CD4-positive, alpha-beta T cell treated with Interleukin-12 subunit alpha and Interleukin-12 subunit beta, for 1 hour (primary cell): ENCODE data around the gene SMOC1.

Experiments used
- DNase-seq: peaks from one replicate; pipeline ENCODE4 v3.0.0-alpha.2; 2020

The SMOC1 gene

GRCh38 chr14:69983317-69983716 lies 104.1 kb downstream of the SMOC1 start:
- no peak for DNase-seq

GRCh38 chr14:69985463-69985862 lies 106.2 kb downstream of the SMOC1 start:
- no peak for DNase-seq

DNA sequence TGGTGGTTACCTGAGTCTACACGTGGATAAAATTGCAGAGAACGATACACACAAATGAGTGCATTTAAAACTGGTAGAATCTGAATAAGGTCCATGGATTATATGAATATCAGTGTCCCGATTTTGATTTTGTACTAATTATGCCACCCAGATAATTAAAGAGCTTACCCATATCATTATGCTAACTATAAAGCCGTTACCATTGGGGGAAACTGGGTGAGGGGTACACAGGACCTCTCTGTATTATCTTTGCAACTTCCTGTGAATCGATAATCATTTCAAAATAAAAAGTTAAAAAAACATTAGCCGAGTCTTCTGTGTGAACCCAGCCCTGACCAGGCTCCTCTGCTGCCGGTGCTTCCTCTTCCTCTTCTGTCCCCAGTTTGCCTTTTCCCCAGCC lies 107.1 kb downstream of the SMOC1 start:
- no peak for DNase-seq

- DNase-seq, result no peak
Measured at GRCh38 chr14:69987406-69988121, 108.3 kb downstream of the SMOC1 start.

DNA sequence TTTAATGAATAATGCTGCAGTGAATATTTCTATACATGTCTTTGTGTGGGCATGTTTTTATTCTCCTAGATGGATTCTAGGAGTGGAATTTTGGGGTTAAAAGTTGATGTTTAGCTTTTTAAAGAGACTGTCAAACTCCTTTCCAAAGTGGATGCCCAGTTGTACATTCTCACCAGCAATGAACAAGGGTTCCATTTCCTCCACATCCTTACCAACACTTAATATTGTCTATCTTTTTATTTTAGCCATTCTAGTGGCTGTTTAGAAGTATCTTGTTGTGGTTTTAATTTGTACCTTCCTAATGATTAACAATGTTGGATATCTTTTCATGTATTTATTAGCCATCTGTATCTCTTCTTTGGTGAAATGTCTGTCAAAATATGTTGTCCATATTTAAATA lies 109.8 kb downstream of the SMOC1 start:
- no peak for DNase-seq

DNA sequence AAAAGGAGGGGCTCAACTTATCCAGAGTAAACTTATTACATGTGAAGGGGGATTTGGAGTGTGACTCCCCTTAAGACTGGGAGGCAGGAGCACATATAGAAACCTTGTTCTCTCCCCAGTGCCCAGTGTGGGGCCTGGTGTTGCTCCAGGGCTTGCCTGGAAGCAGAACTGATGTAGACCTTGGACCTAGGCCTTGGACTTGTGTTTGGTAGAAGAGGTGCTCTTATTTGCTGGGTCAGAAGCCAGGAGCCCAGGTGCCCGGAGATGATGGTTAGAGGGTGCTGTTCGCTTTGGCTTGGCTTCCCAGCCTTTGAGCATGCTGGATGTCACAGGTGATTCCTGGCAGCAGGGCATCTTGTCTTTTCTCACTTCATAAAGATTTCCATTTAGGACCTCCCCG lies 110.4 kb downstream of the SMOC1 start:
- DNase-seq, result no peak

DNA sequence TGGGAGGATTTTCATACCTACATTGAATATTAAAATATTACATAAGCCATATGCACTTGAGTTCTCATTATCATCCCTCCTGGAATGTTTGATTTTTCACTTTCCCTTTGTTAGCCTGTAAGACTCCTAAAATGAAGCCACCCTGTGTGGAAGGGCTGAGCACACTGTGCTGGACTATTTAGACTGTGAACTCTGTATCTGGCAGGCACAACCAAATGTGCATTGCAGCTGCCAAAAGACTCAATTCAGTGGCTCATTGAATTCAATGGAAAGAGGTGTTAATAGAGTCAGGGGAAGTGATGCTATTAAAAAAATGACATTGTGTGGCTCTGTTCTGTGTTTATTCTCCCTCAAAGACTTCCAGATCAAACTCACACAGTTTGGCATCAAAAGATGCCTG lies 111.1 kb downstream of the SMOC1 start:
- DNase-seq, result no peak

- no peak for DNase-seq
Measured at GRCh38 chr14:69991422-69991821, 112.2 kb downstream of the SMOC1 start.

DNA sequence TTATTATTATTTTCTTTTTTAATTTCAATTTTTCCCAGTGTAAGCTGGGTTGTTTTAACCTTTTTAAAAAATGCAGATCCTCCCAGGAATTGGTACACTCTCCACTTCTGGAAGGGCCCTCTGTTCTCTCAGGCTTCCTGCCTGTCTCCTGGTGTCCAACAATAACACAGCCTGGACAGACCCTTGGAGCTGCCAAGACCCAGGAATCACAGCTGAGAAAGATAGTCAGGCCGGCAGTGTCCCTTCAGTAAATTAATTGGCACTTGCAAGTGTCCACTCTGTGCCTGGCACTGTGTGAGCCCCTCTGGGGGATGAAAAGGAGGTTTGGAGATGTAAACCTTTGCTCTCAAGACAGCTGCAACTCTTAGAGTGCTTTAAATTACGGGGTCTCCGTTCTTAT lies 113.3 kb downstream of the SMOC1 start:
- no peak for DNase-seq

DNA sequence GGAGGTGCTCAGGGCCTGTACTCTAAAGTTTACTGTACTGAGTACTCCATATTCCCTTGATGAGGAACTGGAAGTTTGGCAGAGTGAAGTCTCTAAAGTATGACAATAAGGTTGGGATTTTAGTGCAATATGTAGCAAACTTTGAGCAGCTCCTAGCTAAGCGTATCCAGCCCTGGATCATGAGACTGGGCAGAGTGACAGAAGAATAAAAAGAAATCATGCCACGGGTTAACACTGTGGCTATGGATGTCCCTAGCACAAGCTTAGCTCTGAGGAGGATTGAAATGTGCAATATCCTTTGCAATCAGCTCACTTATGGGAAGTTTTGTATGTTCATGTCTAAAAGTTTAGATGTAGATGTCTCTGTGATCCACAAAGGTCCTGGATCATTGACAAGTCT lies 114.1 kb downstream of the SMOC1 start:
- DNase-seq, result no peak

GRCh38 chr14:69994002-69994401 lies 114.8 kb downstream of the SMOC1 start:
- no peak for DNase-seq

DNA sequence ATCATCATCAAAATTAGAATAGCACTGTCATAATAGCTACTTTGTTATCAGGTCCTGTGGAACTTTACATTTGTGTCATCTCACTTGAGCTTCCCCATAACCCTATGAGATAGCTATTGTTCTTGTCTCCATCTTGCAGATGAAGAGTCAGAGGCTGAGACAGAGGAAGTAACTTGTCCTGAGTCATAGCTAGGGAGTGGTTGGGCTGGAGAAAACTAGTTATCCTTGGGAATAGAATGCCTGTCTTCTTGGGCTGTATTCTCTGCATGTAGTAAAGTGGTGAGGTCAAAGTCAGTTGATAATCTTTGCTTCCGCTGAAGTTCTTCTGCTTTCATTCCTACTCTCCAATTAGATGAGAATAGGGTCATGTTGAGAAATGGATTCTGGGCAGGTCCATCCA lies 117.0 kb downstream of the SMOC1 start:
- no peak for DNase-seq

DNA sequence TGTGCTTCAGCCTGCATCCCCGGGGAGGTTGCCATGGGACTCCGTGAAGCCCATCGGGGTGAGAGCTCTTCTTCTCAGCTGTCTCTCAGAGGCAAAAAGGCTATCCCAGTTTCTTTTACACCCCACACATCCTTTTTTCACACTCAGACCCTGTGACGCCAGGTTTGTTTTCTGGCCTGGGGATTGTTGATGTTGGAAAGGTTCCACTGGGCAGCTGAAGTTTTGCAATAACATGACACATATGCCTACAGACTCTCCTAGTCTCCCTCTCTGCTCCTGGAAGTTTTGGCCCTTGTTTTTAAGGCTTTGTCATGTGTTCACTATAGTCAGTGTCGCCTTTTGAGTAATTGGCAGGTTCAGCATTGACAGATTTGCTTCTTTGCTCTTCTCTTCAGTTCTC lies 118.6 kb downstream of the SMOC1 start:
- DNase-seq, result no peak

GRCh38 chr14:69999261-69999674 lies 120.1 kb downstream of the SMOC1 start:
- DNase-seq, result no peak

DNA sequence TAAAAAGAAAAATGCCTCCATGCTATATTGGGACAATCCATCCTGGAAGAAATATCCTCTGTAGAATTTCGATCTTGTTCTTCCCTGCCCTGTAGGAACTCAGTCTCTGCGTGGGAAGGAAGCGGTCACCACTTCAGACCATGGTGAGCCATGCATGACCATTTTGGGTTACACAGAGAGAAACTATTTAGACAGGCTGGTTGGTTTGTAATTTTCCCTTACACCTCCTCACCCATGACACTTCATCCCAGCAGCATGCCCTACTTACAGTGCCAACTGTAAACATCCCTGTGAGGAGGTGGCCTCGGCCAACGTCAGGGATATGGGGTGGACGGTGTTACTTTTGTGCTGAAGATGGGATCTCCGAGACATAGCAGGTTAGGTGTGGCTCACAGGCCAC lies 121.4 kb downstream of the SMOC1 start:
- no peak for DNase-seq

- no peak for DNase-seq
Measured at GRCh38 chr14:70002589-70003346, 123.6 kb downstream of the SMOC1 start.

GRCh38 chr14:70004791-70005190 lies 125.6 kb downstream of the SMOC1 start:
- no peak for DNase-seq

GRCh38 chr14:70005281-70005805 lies 126.1 kb downstream of the SMOC1 start:
- no peak for DNase-seq

GRCh38 chr14:70006699-70007098 lies 127.5 kb downstream of the SMOC1 start:
- no peak for DNase-seq

GRCh38 chr14:70008284-70009262 lies 129.4 kb downstream of the SMOC1 start:
- DNase-seq, result no peak

DNA sequence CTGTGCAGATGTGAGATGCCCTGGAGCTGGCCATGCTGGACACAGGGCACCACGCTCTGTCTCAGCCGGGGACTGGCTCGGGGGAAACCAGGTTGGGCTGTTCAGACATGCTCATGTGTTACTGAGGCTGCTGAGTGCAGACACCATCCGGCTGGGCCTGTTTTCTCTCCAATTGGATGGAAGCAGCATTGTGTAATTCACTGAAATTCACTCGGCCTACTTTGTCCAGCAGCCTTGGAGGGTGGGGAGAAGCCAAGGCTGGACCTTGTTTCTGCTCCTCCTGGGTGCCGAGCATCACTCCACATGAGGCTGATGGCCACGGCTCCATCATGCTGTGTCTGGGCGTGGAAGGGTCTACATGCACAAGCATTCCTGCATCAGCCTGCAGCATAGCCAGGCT lies 130.7 kb downstream of the SMOC1 start:
- DNase-seq, result no peak

- no peak for DNase-seq
Measured at GRCh38 chr14:70011098-70011497, 131.9 kb downstream of the SMOC1 start.

DNA sequence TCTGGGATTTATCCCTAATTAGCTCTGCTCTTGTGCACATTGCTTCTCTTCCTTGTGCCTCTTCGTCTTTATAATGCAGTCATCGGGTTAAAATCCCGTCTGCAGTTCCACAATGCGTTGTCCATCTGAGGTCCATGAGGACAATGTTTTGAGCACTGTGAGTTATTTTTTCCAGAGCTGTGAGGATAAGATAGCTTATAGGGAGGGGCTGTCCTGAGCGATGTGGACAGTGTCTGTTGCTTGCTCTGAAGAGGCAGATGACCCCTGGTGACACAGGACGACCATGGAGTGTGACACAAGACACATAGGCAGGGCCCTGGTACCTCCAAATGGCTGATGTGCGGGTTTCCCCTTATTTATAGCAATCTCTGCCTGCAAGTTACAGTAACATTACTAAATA lies 132.5 kb downstream of the SMOC1 start:
- DNase-seq, result no peak
